Fibroblast of lung (primary cell): ENCODE results near the gene FSTL4.

ENCODE experiments used
- EZH2 ChIP-seq: IDR thresholded peaks from 2 replicates; pipeline ENCODE4 v1.5.1; 2012; ENCODE audit warnings: low read length, control low read depth, mild to moderate bottlenecking; ENCODE audit errors: missing control alignments
- TF ChIP-seq, protein P1 (sequence below), 2 donors: IDR thresholded peaks in 1 of 2; conservative IDR thresholded peaks in 1 of 2; 1 replicate in 1 of 2; 2 replicates in 1 of 2; pipeline ENCODE4 v1.5.1; 2011 to 2012; ENCODE audit warnings: low read length in 2 of 2, control low read depth in 1 of 2, inconsistent platforms in 1 of 2, low read depth in 1 of 2, mild to moderate bottlenecking in 1 of 2

DNA sequence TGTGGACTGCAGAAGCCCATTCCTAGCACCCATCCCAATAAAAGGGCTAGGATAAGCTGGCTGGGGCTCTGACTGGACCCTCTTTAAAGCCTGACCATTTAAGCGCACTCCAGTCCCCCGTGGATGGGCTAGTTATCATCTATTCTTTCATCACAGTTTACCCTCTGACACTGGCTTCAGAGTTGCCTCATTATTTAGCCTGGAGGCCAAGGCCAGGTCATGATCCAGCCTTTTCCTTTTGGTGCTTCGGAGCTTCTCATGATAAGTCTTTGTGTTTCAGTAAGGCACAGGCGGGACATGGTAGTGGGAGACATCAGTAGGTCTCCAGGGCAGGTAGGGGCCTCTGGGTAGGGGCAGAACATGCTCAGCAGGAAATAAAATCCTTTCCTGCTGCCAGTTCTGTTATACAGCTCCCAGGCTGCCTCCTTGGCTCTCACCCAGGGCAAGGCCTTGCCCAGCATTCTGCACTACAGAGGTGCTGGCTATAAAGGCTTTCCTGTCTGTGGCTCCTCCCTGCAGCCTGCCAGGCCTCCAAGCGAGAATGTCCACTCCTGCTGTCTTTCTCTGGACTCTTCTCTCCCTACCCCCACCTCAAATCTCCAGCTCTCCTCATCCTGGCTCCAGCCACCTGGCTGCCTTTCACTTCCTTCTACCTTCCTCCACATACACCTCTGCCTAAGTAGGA lies 128.8 kb downstream of the FSTL4 start:
- TF ChIP-seq, protein P1, sequence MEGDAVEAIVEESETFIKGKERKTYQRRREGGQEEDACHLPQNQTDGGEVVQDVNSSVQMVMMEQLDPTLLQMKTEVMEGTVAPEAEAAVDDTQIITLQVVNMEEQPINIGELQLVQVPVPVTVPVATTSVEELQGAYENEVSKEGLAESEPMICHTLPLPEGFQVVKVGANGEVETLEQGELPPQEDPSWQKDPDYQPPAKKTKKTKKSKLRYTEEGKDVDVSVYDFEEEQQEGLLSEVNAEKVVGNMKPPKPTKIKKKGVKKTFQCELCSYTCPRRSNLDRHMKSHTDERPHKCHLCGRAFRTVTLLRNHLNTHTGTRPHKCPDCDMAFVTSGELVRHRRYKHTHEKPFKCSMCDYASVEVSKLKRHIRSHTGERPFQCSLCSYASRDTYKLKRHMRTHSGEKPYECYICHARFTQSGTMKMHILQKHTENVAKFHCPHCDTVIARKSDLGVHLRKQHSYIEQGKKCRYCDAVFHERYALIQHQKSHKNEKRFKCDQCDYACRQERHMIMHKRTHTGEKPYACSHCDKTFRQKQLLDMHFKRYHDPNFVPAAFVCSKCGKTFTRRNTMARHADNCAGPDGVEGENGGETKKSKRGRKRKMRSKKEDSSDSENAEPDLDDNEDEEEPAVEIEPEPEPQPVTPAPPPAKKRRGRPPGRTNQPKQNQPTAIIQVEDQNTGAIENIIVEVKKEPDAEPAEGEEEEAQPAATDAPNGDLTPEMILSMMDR (conservative IDR thresholded peaks at IDR 0.05 in 1 of 2, IDR thresholded peaks at IDR 0.05 in 1 of 2; ENCODE audit: low read depth in 1 of 2, low read length in 2 of 2), result no peak
- no peak for TF ChIP-seq EZH2
